Stimulated activated naive CD4-positive, alpha-beta T cell (primary cell): ENCODE data around the gene TUSC7.

Source experiments
- DNase-seq, 6 experiments: peaks; one replicate each; lab custom pipeline; 2025; lab: John Stamatoyannopoulos, UW

Gene TUSC7

DNA sequence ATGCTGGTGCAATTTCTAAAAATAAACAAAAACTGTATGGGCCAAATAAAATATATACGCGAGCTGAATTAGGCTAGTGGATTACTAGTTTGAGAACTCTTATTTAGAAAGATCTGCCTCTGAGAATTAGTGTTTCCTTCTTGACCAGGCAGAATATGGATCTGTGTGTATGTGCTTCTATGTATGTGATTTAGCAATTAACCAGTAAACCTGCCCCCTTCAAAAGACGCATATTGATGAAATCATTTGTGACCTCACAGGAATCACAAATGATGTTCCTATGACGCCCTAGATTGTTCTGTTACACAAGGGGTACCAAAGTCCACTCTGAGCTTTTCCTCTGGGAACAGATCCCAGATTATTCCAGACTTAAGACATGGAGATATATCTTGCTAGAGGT, at the start of gene TUSC7:
Gene TUSC7 (plus strand): TSS at position 301 of the 400 bp plus-strand sequence.
- DNase-seq: no peak

DNA sequence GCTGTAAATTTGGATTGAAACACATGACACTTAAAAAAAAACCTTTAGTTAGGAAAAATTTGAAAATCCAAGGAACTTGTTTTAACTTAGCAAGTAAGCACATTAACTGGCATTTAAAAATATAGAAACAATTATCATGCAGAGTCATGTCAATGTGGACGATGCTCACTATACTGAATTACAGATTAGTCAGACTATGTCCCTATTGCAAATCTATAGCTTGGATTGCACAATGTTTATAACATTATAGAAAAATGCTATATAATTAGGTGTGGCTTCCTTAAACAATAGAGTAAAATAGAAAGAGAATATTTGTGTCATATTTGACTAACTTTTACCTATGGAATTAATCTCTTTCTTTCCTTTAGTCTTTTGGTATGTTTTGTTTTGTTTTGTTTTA, 48.4 kb upstream of the TUSC7 start:
- no peak for DNase-seq

DNA sequence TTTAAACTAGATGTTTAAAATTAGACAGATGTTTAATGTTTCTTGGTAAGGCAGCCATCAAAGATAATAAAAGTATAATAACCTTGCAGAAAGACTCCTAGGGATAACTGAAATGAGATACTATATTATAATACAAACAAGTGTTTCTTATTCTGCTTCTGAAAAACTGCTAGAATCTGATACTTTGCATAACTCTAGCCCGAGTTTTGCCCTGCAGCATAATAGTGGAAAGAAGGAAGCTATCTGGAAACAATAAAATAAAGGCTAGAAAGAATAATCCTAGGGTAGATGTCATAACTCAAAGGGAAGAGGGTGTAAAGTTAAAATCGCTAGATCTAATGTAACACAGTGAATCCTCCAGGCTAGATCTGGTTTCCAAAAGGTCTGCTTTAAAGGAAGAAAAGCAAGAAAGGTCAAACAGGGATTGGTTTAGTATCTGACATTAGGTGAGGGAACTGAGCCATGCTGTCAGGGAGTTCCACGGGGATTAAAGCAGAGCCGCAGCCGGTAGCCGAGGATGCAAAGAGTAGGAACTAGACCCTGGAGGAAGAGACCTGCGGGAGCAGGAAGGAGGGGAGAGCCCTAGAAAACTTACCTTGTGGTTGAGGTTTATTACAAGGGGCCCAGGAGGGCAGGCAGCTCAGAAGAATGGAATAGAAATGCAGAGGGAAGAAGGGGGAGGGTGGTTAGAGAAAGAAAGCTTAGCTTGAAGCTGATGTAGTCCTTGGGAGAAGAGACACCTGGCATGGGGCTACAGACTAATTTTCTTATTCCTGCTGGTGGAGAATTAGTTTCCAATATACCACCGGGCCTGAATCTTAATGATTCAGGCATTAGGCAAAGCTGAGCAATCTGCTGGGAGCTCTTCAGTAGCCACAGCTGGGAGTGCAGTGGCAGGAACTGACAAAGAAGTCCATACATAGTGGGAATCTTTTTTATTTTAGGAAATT, 46.1 kb upstream of the TUSC7 start:
- no peak for DNase-seq

DNA sequence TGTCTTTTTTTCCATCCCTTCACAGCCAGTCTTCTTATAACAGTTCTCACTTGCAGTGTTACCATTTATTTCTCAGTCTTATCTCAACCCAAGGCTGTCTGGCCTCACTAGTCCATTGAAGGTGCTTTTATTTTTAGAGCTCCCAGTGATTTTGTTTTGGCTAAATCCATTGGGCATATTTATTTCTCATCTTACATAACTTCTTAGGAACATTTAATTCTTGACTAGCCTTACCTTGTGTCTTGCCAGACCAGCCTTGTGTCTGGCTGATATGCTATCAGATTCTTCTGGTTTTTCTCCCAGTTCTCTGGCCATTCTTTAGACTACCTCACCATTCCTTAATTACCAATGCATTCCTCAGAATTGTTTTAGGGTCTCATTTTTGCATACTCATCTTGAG, 42.3 kb upstream of the TUSC7 start:
- no peak for DNase-seq

DNA sequence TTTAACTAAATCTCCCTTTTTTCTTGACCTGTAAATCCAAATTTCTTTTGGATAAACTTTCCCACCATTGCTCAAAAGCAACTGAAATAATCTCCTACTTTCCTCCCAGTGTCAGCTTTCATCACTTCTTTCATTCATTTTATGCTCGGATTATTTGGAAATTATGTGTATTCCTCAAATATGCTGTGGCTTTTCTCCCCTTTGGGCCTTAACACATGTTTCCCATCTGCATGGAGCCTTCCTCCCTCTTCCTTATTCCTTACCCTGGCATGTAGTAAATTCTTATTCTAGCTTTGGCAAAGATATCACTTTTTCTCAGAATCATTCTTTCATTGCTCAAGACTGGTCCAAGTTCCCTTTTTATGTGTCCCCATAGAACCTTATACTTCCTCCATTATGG, 41.8 kb upstream of the TUSC7 start:
- no peak for DNase-seq

DNA sequence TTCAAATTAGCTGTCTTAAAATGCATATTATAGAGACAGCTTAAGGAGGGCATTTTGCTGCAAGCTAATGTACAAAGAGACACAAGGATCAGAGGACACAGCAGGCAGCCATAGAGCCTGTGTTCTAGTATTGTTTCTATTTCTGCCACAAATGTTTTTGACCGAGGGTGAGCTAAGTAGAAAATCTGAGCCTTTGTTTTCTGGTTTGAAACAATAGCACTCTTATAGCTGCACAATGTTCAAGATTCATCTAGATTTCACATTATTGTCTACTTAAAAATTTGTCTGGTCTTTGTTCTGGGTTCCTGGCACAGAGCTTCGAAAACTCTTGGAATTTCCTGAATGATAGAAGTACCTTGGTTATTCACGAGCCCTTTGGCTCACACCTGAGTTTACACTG, 40.0 kb upstream of the TUSC7 start:
- DNase-seq: no peak

DNA sequence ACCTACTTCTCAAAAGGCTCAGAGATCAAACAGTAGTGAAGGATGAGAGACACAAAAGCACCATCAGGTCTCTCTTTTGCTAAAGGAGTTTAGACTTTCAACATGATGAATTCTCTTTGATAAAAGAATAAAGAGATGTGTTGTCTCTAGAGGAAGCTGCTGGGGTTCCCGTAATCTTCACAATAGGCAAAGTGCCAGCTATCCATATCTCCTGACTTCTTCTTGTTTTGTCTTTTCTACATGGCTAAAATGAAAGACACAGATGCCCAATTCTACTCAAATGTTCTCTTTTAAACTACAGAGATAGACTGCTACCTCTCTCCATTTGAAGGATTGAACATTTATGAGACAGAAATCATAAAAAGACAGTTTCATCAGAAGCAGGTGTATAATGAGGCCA, 38.4 kb upstream of the TUSC7 start:
- no peak for DNase-seq

DNA sequence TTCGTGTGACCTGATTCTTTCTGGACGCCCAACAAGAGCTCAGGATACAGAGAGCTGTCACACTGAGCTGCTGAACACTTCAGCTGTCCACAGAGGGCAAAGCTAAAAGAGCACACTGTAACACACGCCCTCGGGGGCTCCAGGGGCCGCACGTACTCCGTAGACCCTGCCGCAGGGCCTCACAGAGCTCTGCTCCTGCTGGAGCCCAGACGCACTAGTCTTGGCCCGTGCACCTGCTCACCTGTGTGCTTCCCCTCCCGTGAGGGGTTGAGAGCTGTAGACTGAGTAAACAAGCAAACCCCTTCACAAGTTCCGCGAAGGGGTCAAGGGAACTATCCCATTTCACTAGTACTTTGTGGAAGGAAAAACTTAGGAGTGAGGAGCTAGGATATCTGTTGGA, 30.7 kb upstream of the TUSC7 start:
- DNase-seq: no peak

DNA sequence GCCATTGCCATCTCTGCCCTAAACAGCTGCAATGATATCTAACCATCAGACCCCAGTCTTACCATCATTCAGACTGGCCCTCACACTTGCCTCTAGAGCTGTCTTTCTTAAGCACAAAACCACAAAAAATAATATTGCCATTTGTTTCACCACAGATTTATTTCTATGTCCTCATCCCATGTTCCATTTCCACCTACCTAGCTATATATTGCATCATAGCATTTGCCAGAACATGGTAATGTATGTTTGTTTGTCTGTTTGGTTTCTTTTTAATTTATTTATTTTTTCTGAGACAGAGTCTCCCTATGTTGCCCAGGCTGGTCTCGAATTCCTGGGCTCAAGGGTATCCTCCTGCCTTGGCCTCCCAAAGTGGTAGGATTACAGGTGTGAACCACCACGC, 18.5 kb upstream of the TUSC7 start:
- DNase-seq: no peak

DNA sequence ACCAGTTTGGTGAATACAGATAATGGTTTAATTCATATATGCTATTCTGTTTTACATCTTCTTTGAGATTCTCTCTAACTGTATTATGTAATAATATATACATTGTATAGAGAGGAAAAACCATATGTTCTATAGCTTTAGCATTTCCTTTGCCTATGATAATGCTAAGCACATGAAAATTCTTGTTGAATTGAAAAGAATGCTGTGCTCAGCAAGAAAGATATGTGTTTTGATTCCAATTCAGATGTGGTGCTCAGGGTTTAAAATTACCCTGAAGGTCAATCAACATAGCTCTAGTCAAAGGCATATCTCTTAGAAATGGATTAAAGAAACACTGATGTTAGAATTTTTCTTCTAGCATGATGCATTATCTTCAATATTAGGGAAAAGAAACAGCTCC, 8.5 kb upstream of the TUSC7 start:
- no peak for DNase-seq

DNA sequence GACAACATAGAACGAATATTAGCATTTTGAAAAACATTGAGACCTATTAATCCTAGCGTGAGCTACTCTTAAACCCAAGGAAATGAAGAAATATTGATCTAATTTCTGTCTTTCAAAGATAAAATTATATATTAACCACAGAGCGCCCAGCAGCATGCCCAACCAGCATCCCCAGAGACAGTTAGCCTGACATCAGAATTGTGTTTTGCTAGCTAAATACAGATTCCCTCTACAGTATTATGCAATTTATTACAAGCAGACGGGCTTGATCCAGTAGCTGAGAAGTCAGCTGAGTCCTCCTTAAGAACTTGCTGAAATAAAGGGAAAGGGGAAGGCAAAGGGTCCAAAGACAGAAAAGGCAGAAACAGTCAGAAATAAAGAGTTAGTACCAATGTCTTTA, 7.2 kb upstream of the TUSC7 start:
- no peak for DNase-seq

DNA sequence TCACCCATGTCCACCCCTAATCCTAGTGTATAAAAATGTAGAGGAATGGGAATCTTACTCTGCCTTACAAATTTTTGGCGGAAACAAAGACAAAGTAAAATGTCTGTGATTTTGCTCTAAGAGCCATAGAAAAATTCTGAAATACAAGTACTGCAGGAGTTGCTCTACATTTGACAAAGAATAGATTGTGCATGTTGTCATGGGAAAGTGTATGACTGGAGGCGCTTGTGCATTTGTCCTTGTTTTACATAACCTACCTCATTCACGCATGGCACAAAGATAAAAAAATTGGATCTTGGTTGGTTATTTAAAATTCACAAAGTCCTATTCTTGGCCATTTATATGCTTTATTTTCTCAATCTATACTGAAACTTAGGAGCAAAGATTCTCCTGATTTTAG, 2.0 kb upstream of the TUSC7 start:
- DNase-seq: no peak

DNA sequence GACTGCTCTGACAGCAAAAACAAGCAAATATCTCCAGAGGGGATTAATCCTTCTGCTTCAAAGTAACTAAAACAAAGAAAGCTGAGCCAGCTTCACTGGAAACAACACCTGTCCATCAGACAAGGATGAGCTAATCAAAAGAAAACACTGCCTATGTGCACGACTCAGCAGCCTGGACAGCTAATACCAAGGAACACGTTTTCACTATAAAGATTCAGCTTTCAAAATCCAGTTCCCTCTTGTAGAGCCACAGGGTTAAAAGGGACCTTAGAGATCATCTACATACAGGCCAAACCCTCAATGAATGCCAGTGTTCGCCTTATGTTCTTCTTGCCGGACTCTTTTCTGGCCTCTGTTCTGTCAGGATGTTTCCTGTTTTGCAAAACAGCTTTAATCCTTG, 6.9 kb downstream of the TUSC7 start:
- DNase-seq: no peak

DNA sequence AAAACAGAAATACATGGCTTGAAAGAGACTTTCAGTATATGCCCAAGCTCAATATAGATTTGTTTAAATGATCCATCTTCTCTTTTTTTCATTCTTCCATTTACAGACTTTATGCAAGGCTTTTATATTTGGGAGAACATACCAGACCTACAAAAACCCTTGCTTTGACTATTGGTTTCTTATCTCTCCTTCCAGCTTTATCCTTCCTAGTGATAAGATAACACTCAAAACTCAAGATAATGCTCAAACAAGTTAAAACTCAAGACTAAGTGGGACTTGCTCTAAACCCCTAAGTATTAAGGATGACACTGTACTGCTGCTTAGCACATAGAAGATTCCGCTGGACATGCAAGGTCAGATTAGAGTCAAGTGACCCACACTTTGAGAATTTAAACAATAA, 8.0 kb downstream of the TUSC7 start:
- DNase-seq: no peak

DNA sequence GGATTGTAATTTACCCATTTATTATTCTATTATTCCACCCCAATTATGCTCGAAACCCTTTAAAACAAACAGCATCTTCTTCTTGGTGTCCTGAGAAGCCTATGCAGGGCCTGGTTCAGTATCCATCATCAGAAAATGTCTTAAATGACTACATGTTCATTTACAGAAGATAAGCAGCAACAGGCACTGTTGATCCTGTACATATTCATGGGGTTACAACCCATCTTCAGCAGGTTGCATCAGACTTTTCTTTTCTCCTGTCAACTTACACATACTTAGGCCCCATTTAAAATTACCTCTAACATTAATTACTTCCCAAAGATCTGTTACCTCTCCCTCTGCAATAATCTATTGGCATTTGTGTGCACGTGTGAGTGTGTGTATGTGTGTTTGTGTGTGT, 18.9 kb downstream of the TUSC7 start:
- no peak for DNase-seq

DNA sequence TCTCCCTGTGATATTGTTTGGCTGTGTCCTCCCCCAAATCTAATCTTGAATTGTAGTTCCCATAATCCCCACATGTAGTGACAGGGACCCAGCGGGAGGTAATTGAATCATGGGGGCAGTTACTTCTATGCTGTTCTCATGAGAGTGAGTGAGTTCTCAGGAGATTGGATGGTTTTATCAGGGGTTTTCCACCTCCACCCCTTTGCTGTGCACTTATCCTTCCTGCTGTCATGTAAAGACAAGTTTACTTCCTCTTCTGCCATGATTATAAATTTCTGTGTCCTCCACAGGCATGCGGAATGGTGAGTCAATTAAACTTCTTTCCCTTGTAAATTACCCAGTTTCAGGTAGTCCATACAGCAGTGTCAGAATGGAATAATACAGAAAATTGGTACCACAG, 24.7 kb downstream of the TUSC7 start:
- no peak for DNase-seq

DNA sequence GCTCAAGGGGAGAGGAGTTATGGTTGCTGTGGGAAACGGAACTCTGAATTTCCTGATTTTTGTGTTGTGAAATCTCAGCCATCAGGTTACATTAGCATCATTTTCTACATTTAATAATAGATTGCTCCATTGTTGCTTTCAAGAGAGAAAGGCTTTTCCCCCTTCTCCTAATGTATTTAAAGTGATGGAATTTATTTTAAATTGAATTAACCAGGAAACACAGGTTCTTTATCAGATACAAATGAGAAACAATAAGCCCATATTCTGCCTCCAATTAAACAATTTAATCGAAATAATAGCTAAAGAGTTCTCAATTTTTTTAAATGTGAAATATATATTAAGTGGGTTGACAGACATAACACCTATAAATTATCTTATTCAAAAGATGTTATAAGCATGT, 30.1 kb downstream of the TUSC7 start:
- no peak for DNase-seq

DNA sequence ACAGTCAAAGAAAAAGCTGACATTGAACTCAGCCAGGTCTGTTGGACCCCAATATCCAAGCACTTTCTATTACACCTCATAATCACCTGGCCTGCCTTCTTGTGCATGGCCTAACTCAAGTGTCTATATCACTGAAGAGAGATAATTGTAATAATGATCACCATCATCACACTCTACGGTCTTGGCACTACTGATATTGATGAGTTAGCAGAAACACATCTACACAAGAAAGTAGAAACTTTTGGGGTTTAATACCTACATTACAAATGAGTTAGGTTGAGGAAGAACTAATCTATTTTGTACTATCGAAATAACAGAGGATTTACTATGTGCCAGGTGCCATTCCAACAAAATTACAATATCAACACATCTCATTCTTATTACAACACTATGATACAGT, 30.7 kb downstream of the TUSC7 start:
- no peak for DNase-seq

DNA sequence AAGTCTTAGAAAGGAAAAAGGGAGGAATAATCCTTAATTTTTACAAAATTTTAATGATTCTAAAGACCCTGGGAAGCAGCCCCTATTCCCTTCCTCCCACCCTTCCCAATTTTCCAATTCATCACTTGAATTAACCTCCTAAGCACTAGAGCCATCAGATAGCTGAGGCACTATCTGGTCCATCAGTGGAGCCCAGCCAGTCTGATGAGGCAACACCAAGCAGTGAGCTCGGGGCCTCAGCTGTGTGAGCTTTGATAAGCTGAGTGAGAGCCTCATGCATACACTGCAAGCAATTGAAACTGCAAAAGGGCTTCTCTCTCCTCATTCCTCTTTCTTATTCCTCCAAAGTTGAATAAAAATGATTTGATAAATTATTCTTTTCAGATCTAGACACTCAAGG, 31.9 kb downstream of the TUSC7 start:
- no peak for DNase-seq

DNA sequence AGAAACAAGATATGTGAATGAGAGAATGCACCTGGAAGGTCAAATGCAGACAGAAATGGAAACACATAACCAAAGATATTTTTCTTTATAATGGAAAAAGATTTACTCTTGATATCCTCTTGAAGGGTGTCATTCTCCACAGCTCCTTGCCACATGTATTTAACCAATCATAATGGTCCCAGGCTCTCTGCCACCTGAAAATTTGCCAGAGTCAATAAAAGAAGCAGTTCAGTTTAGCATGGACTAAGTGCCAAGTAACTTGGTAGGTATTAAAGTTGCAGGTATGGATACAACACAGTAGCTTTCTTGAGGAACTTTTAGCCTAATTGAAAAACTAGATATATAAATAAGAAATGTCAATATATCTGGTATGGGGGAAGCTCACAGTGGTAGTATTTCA, 33.5 kb downstream of the TUSC7 start:
- DNase-seq: no peak

DNA sequence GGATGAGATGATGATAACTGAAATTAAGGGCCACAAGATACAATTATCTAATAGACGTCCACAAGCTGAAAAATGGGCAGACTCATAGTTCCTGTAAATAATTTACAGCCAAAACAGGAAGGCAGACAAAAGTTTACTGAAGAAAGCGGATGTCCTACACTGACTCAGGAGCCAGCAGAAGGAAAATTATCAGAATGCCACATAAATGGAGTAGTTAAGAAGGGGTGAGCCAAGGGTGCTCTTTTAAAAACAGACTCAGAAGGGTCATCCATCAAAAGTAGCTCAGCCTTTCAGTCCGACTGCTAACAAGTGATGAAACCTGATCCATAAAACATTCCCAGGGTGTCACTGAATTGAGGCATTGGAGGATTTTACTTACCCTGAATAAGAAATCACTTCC, 39.8 kb downstream of the TUSC7 start:
- DNase-seq: no peak

DNA sequence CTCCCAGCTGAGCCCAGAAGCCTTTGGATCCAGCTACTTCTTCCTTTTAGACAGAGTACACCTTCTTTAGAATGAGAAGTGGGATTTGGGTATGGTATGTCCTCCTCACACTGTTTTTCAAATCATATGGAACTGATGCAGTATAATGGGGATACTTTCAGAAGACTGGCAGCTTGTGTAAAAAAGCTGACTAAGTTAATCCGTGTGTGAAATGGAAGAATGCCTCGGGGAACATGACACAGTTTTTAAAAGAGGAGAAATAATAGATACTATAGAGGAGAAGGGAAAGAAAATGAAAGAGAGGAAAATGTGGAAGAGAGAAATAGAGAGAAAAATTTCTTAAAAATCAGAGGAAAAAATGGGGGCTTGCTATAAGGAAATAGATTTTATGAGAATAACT, 47.7 kb downstream of the TUSC7 start:
- no peak for DNase-seq

DNA sequence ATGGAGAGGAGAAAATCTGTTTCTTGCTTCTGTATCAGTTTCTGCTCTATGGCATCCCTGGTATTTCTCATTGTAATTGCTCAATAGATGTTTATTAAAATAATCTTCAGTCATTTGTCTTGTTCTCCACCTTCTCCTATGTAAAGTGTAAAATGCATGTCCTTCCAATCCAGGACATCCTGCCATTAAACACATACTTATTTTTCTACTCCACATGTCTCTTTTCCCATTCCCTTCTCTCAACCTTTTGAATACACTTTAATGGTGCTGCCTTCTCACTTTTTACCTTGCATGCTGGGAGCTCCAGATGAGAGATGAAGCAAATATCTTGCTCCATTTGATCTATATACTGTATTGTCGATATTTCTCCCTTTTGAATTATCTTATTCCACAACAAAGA, 49.7 kb downstream of the TUSC7 start:
- DNase-seq: no peak
